Measurements from ENCODE around the gene HS1BP3.

HS1BP3 gene

GRCh38 chr2:20673686-20674308, 22.9 kb upstream of the HS1BP3 start:
- no peaks in the 10 kb centered on the region for H3K9me3 ChIP-seq (ENCODE audit: control insufficient read depth in 1 of 2, low read length in 2 of 2)
- no peaks in the 10 kb centered on the region for H3K36me3 ChIP-seq (ENCODE audit: control insufficient read depth in 1 of 2, insufficient read depth in 2 of 2, low read length in 2 of 2)
- no peak overlapping the region for H3K27ac ChIP-seq (ENCODE audit: low read length)
- H3K4me1 ChIP-seq (ENCODE audit: control insufficient read depth in 1 of 2, insufficient read depth in 2 of 2, low read length in 2 of 2): peaks cover 0 to 27% of the 10 kb centered on the region in 2 donors
- H3K4me3 ChIP-seq (ENCODE audit: low read depth in 1 of 2, low read length in 2 of 2): no peak overlapping the region
- H3K27me3 ChIP-seq (ENCODE audit: low read depth, low read length): peaks cover 45% of the 10 kb centered on the region

GRCh38 chr2:20672201-20672951, 21.5 kb upstream of the HS1BP3 start:
- Histone ChIP-seq H3K4me3 (ENCODE audit: low read depth in 1 of 2, low read length in 2 of 2) (no peak overlapping the region), H3K4me1 (ENCODE audit: control insufficient read depth in 1 of 2, insufficient read depth in 2 of 2, low read length in 2 of 2) (peaks cover 0 to 32% of the 10 kb centered on the region in 2 donors), H3K27ac (ENCODE audit: low read length) (no peak overlapping the region), H3K27me3 (ENCODE audit: low read depth, low read length) (peaks cover 58% of the 10 kb centered on the region), H3K9me3 (ENCODE audit: control insufficient read depth in 1 of 2, low read length in 2 of 2) (no peaks in the 10 kb centered on the region), H3K36me3 (ENCODE audit: control insufficient read depth in 1 of 2, insufficient read depth in 2 of 2, low read length in 2 of 2) (no peaks in the 10 kb centered on the region)

- Histone ChIP-seq H3K27me3 (ENCODE audit: low read depth, low read length) (peaks cover 58% of the 10 kb centered on the region), H3K27ac (ENCODE audit: low read length) (no peak overlapping the region), H3K4me1 (ENCODE audit: control insufficient read depth in 1 of 2, insufficient read depth in 2 of 2, low read length in 2 of 2) (peaks cover 0 to 34% of the 10 kb centered on the region in 2 donors), H3K36me3 (ENCODE audit: control insufficient read depth in 1 of 2, insufficient read depth in 2 of 2, low read length in 2 of 2) (no peaks in the 10 kb centered on the region), H3K9me3 (ENCODE audit: control insufficient read depth in 1 of 2, low read length in 2 of 2) (no peaks in the 10 kb centered on the region), H3K4me3 (ENCODE audit: low read depth in 1 of 2, low read length in 2 of 2) (no peak overlapping the region)
Observed at GRCh38 chr2:20671736-20672080, 20.8 kb upstream of the HS1BP3 start.

- Histone ChIP-seq H3K27ac (ENCODE audit: low read length) (no peak overlapping the region), H3K4me3 (ENCODE audit: low read depth in 1 of 2, low read length in 2 of 2) (peak overlapping the region in 1 of 2 donors; percentile 40), H3K36me3 (ENCODE audit: control insufficient read depth in 1 of 2, insufficient read depth in 2 of 2, low read length in 2 of 2) (no peaks in the 10 kb centered on the region), H3K4me1 (ENCODE audit: control insufficient read depth in 1 of 2, insufficient read depth in 2 of 2, low read length in 2 of 2) (peaks cover 0 to 39% of the 10 kb centered on the region in 2 donors), H3K9me3 (ENCODE audit: control insufficient read depth in 1 of 2, low read length in 2 of 2) (no peaks in the 10 kb centered on the region), H3K27me3 (ENCODE audit: low read depth, low read length) (peaks cover 60% of the 10 kb centered on the region)
Observed at GRCh38 chr2:20671036-20671735, 20.3 kb upstream of the HS1BP3 start.

GRCh38 chr2:20670315-20671035, 19.6 kb upstream of the HS1BP3 start:
- Histone ChIP-seq H3K4me1 (ENCODE audit: control insufficient read depth in 1 of 2, insufficient read depth in 2 of 2, low read length in 2 of 2) (peaks cover 0 to 46% of the 10 kb centered on the region in 2 donors), H3K36me3 (ENCODE audit: control insufficient read depth in 1 of 2, insufficient read depth in 2 of 2, low read length in 2 of 2) (no peaks in the 10 kb centered on the region), H3K4me3 (ENCODE audit: low read depth in 1 of 2, low read length in 2 of 2) (peak overlapping the region in 1 of 2 donors; percentile 40), H3K27ac (ENCODE audit: low read length) (no peak overlapping the region), H3K9me3 (ENCODE audit: control insufficient read depth in 1 of 2, low read length in 2 of 2) (no peaks in the 10 kb centered on the region), H3K27me3 (ENCODE audit: low read depth, low read length) (peaks cover 67% of the 10 kb centered on the region)

GRCh38 chr2:20669562-20670314, 18.8 kb upstream of the HS1BP3 start:
- Histone ChIP-seq H3K4me3 (ENCODE audit: low read depth in 1 of 2, low read length in 2 of 2) (no peak overlapping the region), H3K36me3 (ENCODE audit: control insufficient read depth in 1 of 2, insufficient read depth in 2 of 2, low read length in 2 of 2) (no peaks in the 10 kb centered on the region), H3K4me1 (ENCODE audit: control insufficient read depth in 1 of 2, insufficient read depth in 2 of 2, low read length in 2 of 2) (peaks cover 0 to 50% of the 10 kb centered on the region in 2 donors), H3K9me3 (ENCODE audit: control insufficient read depth in 1 of 2, low read length in 2 of 2) (no peaks in the 10 kb centered on the region), H3K27ac (ENCODE audit: low read length) (no peak overlapping the region), H3K27me3 (ENCODE audit: low read depth, low read length) (peaks cover 74% of the 10 kb centered on the region)

- no peak overlapping the region for H3K4me3 ChIP-seq (ENCODE audit: low read depth in 1 of 2, low read length in 2 of 2)
- peaks cover 81% of the 10 kb centered on the region for H3K27me3 ChIP-seq (ENCODE audit: low read depth, low read length)
Observed at GRCh38 chr2:20668871-20669475, 18.1 kb upstream of the HS1BP3 start.

GRCh38 chr2:20668451-20668850, 17.6 kb upstream of the HS1BP3 start:
- Histone ChIP-seq H3K4me3 (ENCODE audit: low read depth in 1 of 2, low read length in 2 of 2) (no peak overlapping the region), H3K4me1 (ENCODE audit: control insufficient read depth in 1 of 2, insufficient read depth in 2 of 2, low read length in 2 of 2) (peaks cover 0 to 50% of the 10 kb centered on the region in 2 donors), H3K27ac (ENCODE audit: low read length) (no peak overlapping the region)

More at GRCh38 chr2:20668871-20669475, 18.1 kb upstream of the HS1BP3 start:
- Histone ChIP-seq H3K4me1 (ENCODE audit: control insufficient read depth in 1 of 2, insufficient read depth in 2 of 2, low read length in 2 of 2) (peaks cover 0 to 50% of the 10 kb centered on the region in 2 donors), H3K36me3 (ENCODE audit: control insufficient read depth in 1 of 2, insufficient read depth in 2 of 2, low read length in 2 of 2) (no peaks in the 10 kb centered on the region), H3K9me3 (ENCODE audit: control insufficient read depth in 1 of 2, low read length in 2 of 2) (no peaks in the 10 kb centered on the region), H3K27ac (ENCODE audit: low read length) (no peak overlapping the region)

GRCh38 chr2:20667531-20668401, 16.9 kb upstream of the HS1BP3 start:
- peaks cover 80% of the 10 kb centered on the region for H3K27me3 ChIP-seq (ENCODE audit: low read depth, low read length)
- H3K27ac ChIP-seq (ENCODE audit: low read length): no peak overlapping the region
- peaks cover 0 to 50% of the 10 kb centered on the region in 2 donors for H3K4me1 ChIP-seq (ENCODE audit: control insufficient read depth in 1 of 2, insufficient read depth in 2 of 2, low read length in 2 of 2)
- no peaks in the 10 kb centered on the region for H3K36me3 ChIP-seq (ENCODE audit: control insufficient read depth in 1 of 2, insufficient read depth in 2 of 2, low read length in 2 of 2)
- no peaks in the 10 kb centered on the region for H3K9me3 ChIP-seq (ENCODE audit: control insufficient read depth in 1 of 2, low read length in 2 of 2)
- peak overlapping the region in 1 of 2 donors; percentile 39 for H3K4me3 ChIP-seq (ENCODE audit: low read depth in 1 of 2, low read length in 2 of 2)

More at GRCh38 chr2:20668451-20668850, 17.6 kb upstream of the HS1BP3 start:
- H3K27me3 ChIP-seq (ENCODE audit: low read depth, low read length): peaks cover 79% of the 10 kb centered on the region
- H3K9me3 ChIP-seq (ENCODE audit: control insufficient read depth in 1 of 2, low read length in 2 of 2): no peaks in the 10 kb centered on the region
- H3K36me3 ChIP-seq (ENCODE audit: control insufficient read depth in 1 of 2, insufficient read depth in 2 of 2, low read length in 2 of 2): no peaks in the 10 kb centered on the region

Measured in muscle layer of duodenum (tissue), 2 donors.